ENCODE results near the gene TP73.

Gene TP73

GRCh38 chr1:3656450-3657095, 4.3 kb downstream of the TP73 start:
- DNase-seq: no peak

DNA sequence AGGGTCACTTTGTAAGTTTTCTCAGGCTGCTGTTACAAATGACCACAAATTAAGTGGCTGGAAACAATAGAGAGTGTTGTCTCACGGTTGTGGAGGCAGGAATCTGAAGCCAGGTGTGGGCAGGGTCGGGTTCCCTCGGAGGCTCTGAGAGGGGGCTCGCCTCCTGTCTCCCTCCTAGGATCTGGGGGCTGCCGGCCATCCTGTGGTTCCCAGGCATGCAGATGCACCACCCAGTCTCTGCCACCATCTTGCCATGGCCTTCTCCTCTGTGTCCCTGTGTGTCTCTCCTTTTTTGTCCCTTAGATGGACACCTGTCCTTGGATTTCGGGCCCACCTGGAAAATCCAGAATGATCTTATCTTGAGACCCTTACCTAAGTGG, 4.8 kb downstream of the TP73 start:
- DNase-seq: no peak

DNA sequence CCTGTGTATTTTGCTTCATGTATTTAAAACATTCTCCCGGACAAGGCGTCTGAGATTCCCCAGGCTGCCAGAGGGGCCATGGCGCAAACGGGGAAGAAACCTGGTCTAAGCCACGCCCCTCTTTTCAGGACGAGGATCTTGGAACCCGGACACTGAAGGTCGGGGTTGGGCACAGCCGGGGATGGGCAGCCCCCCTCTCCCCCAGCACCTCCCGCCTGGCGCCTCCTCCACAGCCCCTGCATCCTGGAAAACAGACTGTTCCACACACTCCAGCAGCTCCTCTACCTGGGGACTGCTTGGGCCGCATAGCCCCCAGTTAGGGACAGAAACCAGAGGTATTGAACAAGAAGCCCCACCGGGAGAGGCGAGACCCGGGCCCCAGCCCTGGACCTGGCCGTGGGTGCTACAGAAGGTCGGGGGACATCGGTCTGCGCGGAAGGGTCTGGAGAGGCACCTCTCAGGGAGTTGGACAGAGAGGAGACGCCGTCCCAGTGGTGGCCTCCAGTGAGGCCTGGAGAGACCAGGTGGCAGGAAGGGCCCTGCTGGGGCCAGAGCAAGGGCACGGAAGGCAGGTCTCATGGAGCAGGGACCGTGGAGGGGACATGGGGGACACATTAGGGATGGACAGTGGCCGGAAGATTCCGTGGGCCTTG, 5.4 kb downstream of the TP73 start:
- no peak for DNase-seq

DNA sequence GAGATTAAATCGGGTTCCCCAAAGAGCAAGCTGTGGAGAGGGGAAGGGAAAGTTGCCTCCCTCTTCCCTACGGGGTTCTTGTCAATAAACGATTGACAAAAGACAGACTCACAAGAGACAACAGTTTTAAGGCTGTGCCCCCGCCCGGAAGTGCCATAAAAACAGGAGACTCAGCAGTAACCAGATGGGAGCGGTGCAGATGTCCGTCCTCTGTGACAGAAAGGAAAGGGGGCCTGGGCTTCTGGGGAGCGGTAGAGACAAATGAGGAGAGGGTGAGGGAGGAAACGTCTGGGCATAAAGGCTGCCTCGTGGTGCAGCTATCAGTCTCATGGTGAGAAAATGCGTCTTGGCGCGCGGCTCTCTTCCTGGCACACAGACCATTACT, 5.9 kb downstream of the TP73 start:
- no peak for DNase-seq

- no peak for DNase-seq
Measured at GRCh38 chr1:3659093-3659492, 6.8 kb downstream of the TP73 start.

- no peak for DNase-seq
Measured at GRCh38 chr1:3660704-3661103, 8.4 kb downstream of the TP73 start.

DNA sequence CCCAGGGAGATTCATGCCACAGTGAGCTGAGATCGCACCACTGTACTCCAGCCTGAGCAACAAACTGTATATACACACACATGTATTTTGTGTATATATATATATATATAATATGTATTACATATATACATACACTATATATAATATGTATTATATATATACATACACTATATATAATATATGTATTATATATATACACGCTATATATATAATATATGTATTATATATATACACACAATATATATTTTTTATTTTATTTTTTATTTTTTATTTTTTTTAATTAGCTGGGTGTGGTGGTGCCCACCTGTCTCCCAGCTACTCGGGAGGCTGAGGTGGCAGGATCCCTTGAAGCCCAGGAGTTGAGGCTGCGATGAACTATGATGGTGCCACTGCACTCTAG, 9.3 kb downstream of the TP73 start:
- DNase-seq: no peak

DNA sequence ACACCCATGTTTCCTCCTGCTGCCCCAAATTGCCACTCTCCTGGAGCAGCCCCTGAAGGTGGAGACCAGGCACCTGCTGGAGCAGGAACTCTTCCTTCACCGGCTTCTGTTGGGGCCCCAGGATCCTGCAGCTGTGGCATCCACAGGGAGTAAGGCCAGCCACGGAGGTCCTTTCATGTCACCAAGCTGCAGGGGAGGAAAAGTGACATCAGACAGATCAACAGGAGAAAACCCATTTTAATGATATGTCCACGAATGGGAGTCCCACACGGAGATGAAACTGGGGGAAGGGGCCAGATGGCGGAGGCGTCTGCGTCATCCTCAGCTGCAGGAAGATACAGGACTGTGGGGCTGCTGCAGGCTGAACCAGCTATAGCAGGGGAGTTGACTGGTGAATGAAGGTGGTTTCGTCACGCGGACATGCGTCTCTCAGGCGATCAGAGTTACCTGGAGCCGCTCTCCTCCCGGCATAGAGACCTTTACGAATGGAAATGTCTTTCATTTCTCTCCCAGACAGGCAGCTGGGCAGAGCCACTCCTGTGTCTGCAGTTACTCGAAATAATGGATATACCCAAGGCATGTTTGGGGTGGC, 9.9 kb downstream of the TP73 start:
- no peak for DNase-seq

DNA sequence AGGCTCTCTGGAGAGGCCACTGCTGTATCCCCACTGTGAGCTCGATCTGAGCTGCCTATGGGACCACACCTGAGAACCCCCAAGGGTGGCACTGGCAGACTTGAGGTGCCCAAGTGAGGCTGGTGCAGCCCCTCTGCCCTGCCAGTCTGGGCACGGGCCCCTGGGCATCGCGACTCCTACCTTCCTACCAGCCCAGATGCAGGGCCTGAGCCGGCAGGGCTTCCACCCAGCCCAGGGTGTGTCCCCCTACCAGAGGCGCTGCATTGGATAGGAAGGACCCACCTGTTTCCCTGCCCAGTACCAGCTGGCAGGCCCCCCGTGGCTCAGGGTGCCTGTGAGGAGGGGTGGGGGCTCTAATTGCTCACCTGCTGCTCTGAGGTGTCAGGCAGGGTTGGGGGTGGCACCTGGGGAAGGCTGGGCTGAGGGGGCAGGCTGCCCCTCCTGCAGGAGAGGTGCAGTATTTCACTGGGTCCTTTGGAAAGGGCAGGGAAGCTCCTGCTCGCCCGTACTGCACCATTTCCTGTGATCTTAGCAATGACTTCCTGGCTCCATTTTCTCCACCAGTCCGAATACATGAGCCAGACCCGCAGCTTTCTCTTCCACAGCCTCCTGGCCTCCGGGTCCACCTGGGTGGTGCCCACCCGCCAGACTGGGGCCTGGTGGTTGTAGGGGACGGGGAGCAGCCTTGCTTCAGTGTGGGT, 11.8 kb downstream of the TP73 start:
- DNase-seq: no peak

DNA sequence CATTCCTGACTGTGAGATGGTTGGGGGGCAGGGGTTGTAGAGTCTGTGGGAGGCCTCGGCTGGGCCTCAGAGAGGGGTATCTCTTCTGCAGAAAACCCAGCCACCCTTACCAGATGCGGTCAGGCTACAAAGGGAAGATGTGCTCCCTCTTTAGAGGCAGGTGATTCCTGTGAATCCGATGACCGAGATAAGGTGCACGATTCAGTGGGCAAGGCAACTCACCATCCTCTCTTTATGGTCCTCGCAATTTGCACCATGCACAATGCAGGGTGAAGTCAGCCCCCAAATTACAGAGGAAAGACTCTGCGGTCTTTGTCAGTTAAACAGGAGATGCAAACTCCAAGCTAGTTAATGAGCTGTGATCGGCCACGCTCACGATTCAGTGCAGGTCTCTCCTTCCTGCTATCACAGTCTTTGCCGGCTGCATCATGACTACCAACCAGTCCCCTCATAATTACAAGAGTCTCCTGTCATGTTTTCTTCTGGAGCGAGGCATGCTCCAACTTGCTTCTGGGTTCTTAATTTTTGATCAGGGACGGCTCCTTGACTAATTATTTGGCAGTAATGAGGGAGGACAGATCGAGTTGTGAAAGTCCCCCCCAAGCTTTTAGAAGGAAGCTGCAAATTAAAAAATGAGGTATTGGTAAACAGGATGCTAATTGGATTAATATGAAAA, 12.5 kb downstream of the TP73 start:
- DNase-seq: no peak

- no peak for DNase-seq
Measured at GRCh38 chr1:3668148-3668547, 15.8 kb downstream of the TP73 start.

GRCh38 chr1:3668585-3669300, 16.4 kb downstream of the TP73 start:
- peak; percentile 67 for DNase-seq

DNA sequence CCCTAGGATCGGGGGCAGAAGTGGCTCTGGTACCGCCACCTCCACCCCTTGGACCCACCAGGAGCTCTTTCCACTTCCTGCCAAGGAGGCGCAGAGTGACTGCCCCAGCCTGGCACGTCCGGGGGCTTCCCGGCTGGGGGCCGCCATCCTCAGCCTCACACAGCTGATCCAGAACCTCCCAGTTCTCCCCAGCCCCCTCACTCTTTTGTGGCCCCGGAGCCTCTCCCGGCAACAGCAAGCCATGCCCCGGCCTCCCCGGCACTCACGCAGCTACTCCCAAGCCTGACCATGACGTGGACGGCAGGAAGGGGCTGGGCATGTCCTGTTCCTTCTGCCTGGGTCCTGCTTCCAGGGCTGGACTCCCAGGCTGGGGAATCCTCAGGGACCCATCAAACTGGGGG, 17.1 kb downstream of the TP73 start:
- no peak for DNase-seq

- no peak for DNase-seq
Measured at GRCh38 chr1:3669971-3670431, 17.7 kb downstream of the TP73 start.

DNA sequence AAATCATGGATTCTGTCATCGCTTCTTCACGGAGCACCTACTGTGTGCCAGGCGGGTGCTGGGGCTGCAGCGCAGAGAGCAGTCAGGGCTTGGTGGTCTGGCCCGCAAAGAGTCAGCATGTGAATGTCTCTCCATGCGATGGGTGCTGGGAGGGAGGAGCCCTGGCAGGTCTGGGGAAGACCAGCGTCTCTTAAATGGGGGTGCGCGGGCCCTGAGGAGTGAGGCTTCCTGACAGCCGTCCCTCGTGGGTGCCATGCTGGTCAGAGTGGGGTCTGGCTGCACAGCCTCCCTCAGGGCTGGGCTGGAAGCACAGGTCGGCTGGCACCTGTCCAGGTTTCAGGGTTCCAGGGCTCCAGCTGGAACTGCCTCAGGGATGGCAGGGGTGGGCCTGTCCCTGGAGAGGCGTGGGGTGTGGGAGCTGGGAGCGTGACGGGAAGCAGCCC, 18.5 kb downstream of the TP73 start:
- DNase-seq: no peak

DNA sequence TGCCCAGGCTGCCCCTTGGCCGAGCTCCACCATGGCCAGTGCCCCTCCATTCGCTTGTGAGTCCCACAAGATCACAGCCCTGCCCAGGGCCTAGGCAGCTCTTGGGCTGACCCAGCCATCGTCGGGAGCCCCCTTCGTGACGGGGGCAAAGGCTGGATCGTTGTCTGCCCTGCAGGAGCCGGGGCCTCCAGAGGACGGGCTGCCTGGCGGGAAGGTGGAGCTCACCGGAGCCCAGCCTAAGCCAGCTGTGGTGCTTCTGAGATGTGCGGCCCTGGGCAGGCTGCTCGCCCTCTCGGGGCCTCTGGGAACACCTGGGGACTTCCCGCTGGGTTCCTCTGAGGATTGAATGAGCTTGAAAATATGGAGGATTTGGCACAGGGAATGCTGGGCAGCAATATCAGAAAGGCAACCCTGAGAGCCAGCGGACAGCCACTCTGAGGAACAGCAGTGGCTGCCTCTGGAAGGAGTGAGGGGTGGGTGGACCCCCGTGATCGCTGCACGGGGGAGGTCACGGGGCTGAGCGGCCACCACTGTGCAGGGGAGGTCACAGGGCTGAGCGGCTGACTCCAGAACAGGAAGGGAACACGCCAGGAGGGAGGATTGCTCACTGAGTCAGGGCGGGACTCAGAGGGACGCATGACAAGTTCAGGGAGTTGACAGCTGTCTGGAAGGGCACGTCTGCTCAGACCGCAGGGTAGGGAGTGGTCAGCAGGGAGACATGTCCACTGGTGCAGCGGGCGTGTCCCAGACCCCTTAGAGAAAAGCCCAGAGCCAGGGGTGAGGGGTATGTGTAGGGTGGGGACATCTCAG, 19.3 kb downstream of the TP73 start:
- DNase-seq: no peak

GRCh38 chr1:3672231-3672970, 20.1 kb downstream of the TP73 start:
- DNase-seq: no peak

GRCh38 chr1:3672971-3673361, 20.6 kb downstream of the TP73 start:
- no peak for DNase-seq

DNA sequence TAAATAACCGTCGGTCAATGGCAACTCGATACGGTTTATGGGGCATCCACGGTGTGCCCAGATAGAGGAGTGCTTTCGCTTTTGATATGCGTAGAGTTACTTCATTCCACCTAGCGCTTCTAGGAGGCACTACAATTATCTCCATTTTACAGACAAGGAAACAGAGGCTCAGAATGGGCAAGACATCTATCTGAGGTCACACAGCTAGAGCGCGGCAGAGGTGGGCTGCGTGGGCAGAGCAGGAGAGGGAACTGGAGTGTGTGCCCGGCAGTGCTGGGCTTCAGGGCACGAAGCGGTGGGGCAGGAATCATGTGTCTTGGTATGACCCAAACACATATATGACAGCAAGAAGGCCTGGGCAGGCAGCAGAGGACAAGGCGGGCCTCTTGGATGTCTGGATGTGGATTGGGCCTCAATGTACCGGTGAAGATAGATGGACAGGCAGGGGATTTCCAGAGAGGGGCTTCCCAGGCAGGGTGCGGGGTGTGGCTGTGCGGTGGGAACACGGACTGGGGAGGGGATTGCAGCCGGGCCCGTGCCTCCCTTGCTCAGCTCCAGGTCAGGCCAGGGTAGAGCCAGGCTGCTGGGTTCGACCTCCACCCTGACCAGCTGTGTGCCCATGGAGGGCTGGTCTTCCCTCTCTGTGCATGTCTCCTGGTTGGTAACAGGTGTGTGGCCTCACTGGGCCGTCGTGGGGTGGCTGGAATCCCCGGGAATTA, 21.2 kb downstream of the TP73 start:
- no peak for DNase-seq
